ENCODE data around the gene WWC2. TPM values are rescaled to one million over a fixed set of nuclear protein-coding genes. Genes with fewer than 3 reads are reported as not detected.

The WWC2 gene
- total RNA-seq, 1 donor from 2014 or later: 26.0 TPM

- DNase-seq (ENCODE audit: low read depth in 2 of 2): peak in 1 of 2 donors; percentile 11
Observed at GRCh38 chr4:183171484-183172267, 72.6 kb downstream of the WWC2 start.

GRCh38 chr4:183172881-183173280, 73.8 kb downstream of the WWC2 start:
- DNase-seq (ENCODE audit: low read depth in 2 of 2): no peak

GRCh38 chr4:183173580-183174526, 74.8 kb downstream of the WWC2 start:
- no peak for DNase-seq (ENCODE audit: low read depth in 2 of 2)

- DNase-seq (ENCODE audit: low read depth in 2 of 2): peak; percentile 21 to 31
Observed at GRCh38 chr4:183175631-183176232, 76.7 kb downstream of the WWC2 start.

GRCh38 chr4:183177001-183177400, 77.9 kb downstream of the WWC2 start:
- no peak for DNase-seq (ENCODE audit: low read depth in 2 of 2)

GRCh38 chr4:183178201-183178600, 79.1 kb downstream of the WWC2 start:
- no peak for DNase-seq (ENCODE audit: low read depth in 2 of 2)

DNA sequence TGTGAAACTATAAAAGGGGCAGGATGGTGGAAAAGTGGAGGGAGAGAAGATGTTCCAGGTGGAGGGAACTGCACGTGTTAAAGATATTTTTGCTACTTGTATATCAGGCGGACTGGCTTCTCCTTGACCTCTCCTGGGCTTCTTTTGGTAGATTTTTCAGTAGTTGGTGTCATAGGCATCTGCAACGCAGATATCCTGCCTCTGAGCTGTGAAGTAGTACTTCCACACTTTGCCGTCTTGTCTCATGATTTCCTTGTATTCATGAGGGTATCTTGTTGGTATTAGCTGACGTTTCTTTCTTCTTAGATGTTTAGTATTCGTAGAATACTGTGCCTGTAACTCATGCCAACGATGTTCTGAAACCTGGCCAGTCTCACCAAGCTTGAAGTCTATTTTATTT, 81.0 kb downstream of the WWC2 start:
- DNase-seq (ENCODE audit: low read depth in 2 of 2): no peak

GRCh38 chr4:183180621-183181020, 81.6 kb downstream of the WWC2 start:
- DNase-seq (ENCODE audit: low read depth in 2 of 2): no peak

- DNase-seq (ENCODE audit: low read depth in 2 of 2): no peak
Observed at GRCh38 chr4:183181081-183181480, 82.0 kb downstream of the WWC2 start.

GRCh38 chr4:183182873-183183725, 84.0 kb downstream of the WWC2 start:
- DNase-seq (ENCODE audit: low read depth in 2 of 2): peak; percentile 70 to 94

DNA sequence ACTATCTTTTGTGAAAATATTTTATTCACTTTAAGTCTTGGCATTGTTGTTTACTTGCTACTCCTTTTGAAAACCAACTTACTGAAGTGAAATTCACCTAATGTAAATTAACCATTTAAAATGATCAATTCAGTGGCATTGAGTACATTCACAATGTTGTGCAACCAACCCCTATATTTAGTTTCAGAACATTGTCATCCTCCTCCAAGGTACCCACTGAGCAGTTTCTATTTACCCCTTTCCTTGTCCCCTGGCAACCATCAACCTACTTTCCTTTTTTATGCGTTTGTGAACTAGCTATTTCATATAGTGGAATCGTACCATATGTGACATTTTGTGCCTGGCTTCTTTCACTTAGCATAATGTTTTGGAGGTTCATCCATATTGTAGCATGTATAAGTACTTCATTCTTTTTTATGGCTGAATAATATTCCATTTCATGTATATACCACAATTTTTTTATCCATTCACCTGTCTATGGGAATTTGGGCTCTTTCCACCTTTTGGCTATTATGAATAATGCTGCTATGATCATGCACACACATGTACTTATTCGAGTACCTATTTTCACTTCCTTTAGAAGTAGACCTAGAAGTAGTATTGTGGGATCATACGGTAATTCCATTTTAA, 85.0 kb downstream of the WWC2 start:
- DNase-seq (ENCODE audit: low read depth in 2 of 2): no peak

DNA sequence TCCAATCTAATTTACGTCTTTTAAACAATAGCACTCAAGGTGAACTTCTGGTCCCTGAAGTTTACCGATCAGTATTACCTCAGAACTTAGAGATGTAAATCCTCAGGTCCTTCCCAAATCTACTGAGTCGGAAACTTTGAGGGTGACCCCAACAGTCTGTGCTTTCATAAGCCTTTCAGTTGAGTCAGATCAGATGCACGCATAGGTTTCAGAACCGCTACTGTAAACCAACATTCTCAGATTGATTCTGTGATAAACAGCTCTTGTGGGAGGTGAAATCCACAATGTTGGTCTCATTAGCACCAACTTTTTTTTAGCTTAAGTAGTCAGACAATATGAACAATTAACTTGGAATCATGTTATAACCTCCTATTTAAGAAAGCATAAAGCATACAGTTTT, 86.0 kb downstream of the WWC2 start:
- peak in 1 of 2 donors; percentile 61 for DNase-seq (ENCODE audit: low read depth in 2 of 2)

GRCh38 chr4:183185559-183185958, 86.5 kb downstream of the WWC2 start:
- no peak for DNase-seq (ENCODE audit: low read depth in 2 of 2)

GRCh38 chr4:183186813-183187212, 87.8 kb downstream of the WWC2 start:
- DNase-seq (ENCODE audit: low read depth in 2 of 2): no peak

- no peak for DNase-seq (ENCODE audit: low read depth in 2 of 2)
Observed at GRCh38 chr4:183190900-183191527, 92.0 kb downstream of the WWC2 start.

GRCh38 chr4:183191630-183192029, 92.6 kb downstream of the WWC2 start:
- DNase-seq (ENCODE audit: low read depth in 2 of 2): no peak

- no peak for DNase-seq (ENCODE audit: low read depth in 2 of 2)
Observed at GRCh38 chr4:183192571-183192970, 93.5 kb downstream of the WWC2 start.

GRCh38 chr4:183193730-183194338, 94.8 kb downstream of the WWC2 start:
- DNase-seq (ENCODE audit: low read depth in 2 of 2): peak in 1 of 2 donors; percentile 10

DNA sequence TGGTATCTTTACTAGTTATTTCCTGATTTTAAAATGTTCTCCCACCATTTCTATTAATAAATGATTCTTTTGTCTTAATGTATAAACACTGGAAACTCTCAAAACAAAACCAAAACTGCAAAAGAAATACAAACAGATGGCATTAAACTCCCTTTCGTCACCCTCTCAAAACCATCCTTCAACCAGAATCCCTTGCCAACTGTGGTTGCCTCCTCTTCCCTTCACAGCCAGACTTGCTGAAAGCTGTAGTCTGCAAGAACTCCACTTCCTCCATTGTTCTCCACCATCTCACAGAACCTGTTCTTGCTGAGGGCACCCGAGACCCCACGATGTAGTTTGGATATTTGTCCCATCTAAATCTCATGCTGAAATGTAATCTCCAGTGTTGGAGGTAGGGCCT, 96.5 kb downstream of the WWC2 start:
- no peak for DNase-seq (ENCODE audit: low read depth in 2 of 2)

DNA sequence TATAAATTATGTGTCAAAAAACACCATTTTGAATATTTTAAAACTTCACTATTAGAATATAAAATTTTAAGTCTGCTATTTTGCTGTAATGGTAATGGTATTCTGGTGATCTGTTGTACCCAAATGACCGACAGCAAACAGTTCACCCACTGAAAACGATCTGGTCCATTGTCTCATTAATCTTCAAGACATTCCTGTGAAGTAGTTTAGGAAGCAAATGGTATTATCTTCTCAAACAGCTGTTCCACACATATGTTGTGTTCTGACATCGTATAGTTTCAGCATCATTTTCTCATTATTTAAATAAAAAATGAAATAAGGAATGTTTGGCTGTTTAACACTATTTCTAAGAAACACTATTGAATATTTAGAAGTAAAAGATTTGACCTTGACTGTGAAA, 98.1 kb downstream of the WWC2 start:
- no peak for DNase-seq (ENCODE audit: low read depth in 2 of 2)
